HepG2 (cell line): ENCODE results near the gene TMBIM1. TPM values are rescaled to one million over a fixed set of nuclear protein-coding genes. Genes with fewer than 3 reads are reported as not detected.
A peak's percentile ranks its signal among the peaks of the same experiment; 100 is the strongest.

Experiments
- CENPX ChIP-seq: sonication (generic); formaldehyde crosslinking; IDR thresholded peaks from 2 replicates; pipeline ENCODE4 v1.9.0; 2021; ENCODE audit warnings: mild to moderate bottlenecking, missing genetic modification reagents, moderate library complexity
- HES4 ChIP-seq: sonication (generic); formaldehyde crosslinking; IDR thresholded peaks from 2 replicates; pipeline ENCODE4 v1.9.0; 2021; ENCODE audit warnings: mild to moderate bottlenecking, missing genetic modification reagents, borderline replicate concordance
- JUN ChIP-seq: sonication (generic); formaldehyde crosslinking; IDR thresholded peaks from 2 replicates; pipeline ENCODE4 v1.4.0; 2020; ENCODE audit warnings: mild to moderate bottlenecking, missing genetic modification reagents
- MED1 ChIP-seq: sonication (generic); formaldehyde crosslinking; IDR thresholded peaks from 2 replicates; pipeline ENCODE4 v1.4.0; 2020; ENCODE audit warnings: missing genetic modification reagents
- NFATC3 ChIP-seq: sonication (generic); formaldehyde crosslinking; IDR thresholded peaks from 2 replicates; pipeline ENCODE4 v1.5.1; 2020; ENCODE audit warnings: mild to moderate bottlenecking, missing genetic modification reagents
- NFE2L1 ChIP-seq: sonication (generic); formaldehyde crosslinking; IDR thresholded peaks from 2 replicates; pipeline ENCODE4 v1.4.0; 2020; ENCODE audit warnings: missing genetic modification reagents, mild to moderate bottlenecking, borderline replicate concordance
- SRSF9 ChIP-seq: fragments of 200-400 bp; formaldehyde crosslinking; IDR thresholded peaks from 2 replicates; pipeline ENCODE4 v1.6.1; 2018; ENCODE audit warnings: borderline replicate concordance, mild to moderate bottlenecking, low read depth, low read length; ENCODE audit not compliant: insufficient read depth, poor library complexity, severe bottlenecking
- TRIM22 ChIP-seq: fragments of 450-650 bp; IDR thresholded peaks from 2 replicates; pipeline ENCODE4 v1.6.1; 2017
- YY1 ChIP-seq: IDR thresholded peaks from 2 replicates; pipeline ENCODE4 v1.6.1; 2011; ENCODE audit warnings: low read length, low read depth, moderate library complexity, mild to moderate bottlenecking; ENCODE audit not compliant: insufficient read depth, insufficient replicate concordance
- ZNF451 ChIP-seq: sonication (generic); formaldehyde crosslinking; IDR thresholded peaks from 2 replicates; pipeline ENCODE4 v1.5.0; 2020; ENCODE audit warnings: mild to moderate bottlenecking, missing genetic modification reagents
- ZNF652 ChIP-seq: IDR thresholded peaks from 2 replicates; pipeline ENCODE4 v1.6.1; 2016; ENCODE audit warnings: low read depth, borderline replicate concordance
- ZNF883 ChIP-seq: sonication (generic); formaldehyde crosslinking; IDR thresholded peaks from 2 replicates; pipeline ENCODE4 v1.5.1; 2020; ENCODE audit warnings: mild to moderate bottlenecking, missing genetic modification reagents; ENCODE audit errors: not compliant biosample characterization
- ZSCAN12 ChIP-seq: sonication (generic); formaldehyde crosslinking; IDR thresholded peaks from 2 replicates; pipeline ENCODE4 v1.9.0; 2021; ENCODE audit warnings: mild to moderate bottlenecking, missing genetic modification reagents
- polyA plus RNA-seq, 8 experiments: library from polyadenylated mRNA; depleted of rRNA in 3 of 8; stranded (reverse) in 7 of 8; unstranded in 1 of 8; fragments of >200 nt; fragmentation: Illumina TruSeq in 4 of 8; extraction: Trizol in 4 of 8; gene quantifications; 2 replicates each; pipeline versions ENCODE4 v1.2.1 to v1.2.3, GENCODE V29; 2011 to 2016; ENCODE audit warnings: low read depth in 4 of 8, missing spikeins in 1 of 8, mixed read lengths in 1 of 8; ENCODE audit not compliant: insufficient read depth in 1 of 8
- total RNA-seq, 5 experiments: library from RNA; depleted of rRNA; stranded (reverse); fragments of >200 nt; fragmentation: Illumina TruSeq; extraction: Trizol; gene quantifications; 2 replicates each; pipeline ENCODE4 v1.2.3, GENCODE V29; 2016; ENCODE audit warnings: low read depth in 1 of 5
- TF ChIP-seq, protein P1 (sequence below): sonication (generic); formaldehyde crosslinking; IDR thresholded peaks from 2 replicates; pipeline ENCODE4 v1.8.1; 2023; ENCODE audit warnings: mild to moderate bottlenecking, missing genetic modification reagents
- TF ChIP-seq, protein P2 (sequence below): sonication (generic); formaldehyde crosslinking; IDR thresholded peaks from 2 replicates; pipeline ENCODE4 v1.4.0; 2020; ENCODE audit warnings: missing genetic modification reagents
- TF ChIP-seq, protein P3 (sequence below): sonication (generic); formaldehyde crosslinking; IDR thresholded peaks from 2 replicates; pipeline ENCODE4 v1.5.0; 2020; ENCODE audit warnings: missing genetic modification reagents
- TF ChIP-seq, protein P4 (sequence below): sonication (generic); formaldehyde crosslinking; IDR thresholded peaks from 2 replicates; pipeline ENCODE4 v1.4.0; 2020; ENCODE audit warnings: low read depth, mild to moderate bottlenecking, missing genetic modification reagents
- TF ChIP-seq, protein P5 (sequence below): sonication (generic); formaldehyde crosslinking; IDR thresholded peaks from 2 replicates; pipeline ENCODE4 v1.5.0; 2020; ENCODE audit warnings: missing genetic modification reagents
- TF ChIP-seq, protein P6 (sequence below): sonication (generic); formaldehyde crosslinking; IDR thresholded peaks from 2 replicates; pipeline ENCODE4 v1.4.0; 2020; ENCODE audit warnings: low read depth, mild to moderate bottlenecking, missing genetic modification reagents

TMBIM1 gene
- total and polyA plus RNA-seq, 2 of the 13 experiments (the other 11 are each of a cell fraction or from before 2014, with no cell fraction given): 127 to 139 TPM

DNA sequence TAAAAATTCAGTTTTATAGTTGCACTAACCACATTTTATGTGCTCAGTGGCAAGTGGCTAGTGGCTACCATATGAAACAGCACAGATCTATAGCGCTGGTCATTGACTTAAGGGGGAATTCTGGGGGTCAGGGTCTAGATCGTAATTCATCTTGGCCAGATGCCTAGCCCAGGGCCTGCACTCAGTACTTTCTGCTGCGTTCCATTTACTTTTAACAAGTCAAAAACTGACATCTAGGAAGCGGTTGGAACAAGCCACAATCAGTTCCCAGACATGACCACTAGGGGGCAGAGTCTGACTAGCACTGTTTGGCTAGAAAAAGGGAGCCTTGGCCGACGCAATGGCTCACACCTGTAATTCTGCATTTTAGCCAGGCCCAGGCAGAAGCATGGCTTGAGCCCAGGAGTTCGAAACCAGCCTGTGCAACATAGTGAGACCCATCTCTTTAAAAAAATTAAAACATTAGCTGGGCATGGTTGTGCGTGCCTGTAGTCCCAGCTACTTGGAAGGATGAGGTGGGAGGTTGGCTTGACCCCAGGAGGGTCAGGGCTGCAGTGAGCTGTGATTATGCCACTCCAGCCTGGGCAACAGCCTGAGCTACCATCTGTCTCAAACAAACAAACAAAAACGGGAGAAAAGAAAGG lies 9.0 kb upstream of the TMBIM1 start (continued):
- TF ChIP-seq, protein P1, sequence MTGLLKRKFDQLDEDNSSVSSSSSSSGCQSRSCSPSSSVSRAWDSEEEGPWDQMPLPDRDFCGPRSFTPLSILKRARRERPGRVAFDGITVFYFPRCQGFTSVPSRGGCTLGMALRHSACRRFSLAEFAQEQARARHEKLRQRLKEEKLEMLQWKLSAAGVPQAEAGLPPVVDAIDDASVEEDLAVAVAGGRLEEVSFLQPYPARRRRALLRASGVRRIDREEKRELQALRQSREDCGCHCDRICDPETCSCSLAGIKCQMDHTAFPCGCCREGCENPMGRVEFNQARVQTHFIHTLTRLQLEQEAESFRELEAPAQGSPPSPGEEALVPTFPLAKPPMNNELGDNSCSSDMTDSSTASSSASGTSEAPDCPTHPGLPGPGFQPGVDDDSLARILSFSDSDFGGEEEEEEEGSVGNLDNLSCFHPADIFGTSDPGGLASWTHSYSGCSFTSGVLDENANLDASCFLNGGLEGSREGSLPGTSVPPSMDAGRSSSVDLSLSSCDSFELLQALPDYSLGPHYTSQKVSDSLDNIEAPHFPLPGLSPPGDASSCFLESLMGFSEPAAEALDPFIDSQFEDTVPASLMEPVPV (CRISPR knock-in tag): no peak
- 0 out of 2 replicates have a peak, but pooled peaks have one; percentile 42 for TF ChIP-seq NFATC3 (CRISPR knock-in tag)
- no peak for TF ChIP-seq HES4 (CRISPR knock-in tag)
- peak; percentile 60 for TF ChIP-seq YY1
- peak; percentile 66 for TF ChIP-seq ZNF883
- no peak for TF ChIP-seq CENPX (CRISPR knock-in tag)
- no peak for TF ChIP-seq TRIM22
- 0 out of 2 replicates have a peak, but pooled peaks have one; percentile 75 for TF ChIP-seq JUN (CRISPR knock-in tag)
- TF ChIP-seq ZSCAN12 (CRISPR knock-in tag): no peak; the same call in 1 of the 2 replicates
- TF ChIP-seq, protein P2, sequence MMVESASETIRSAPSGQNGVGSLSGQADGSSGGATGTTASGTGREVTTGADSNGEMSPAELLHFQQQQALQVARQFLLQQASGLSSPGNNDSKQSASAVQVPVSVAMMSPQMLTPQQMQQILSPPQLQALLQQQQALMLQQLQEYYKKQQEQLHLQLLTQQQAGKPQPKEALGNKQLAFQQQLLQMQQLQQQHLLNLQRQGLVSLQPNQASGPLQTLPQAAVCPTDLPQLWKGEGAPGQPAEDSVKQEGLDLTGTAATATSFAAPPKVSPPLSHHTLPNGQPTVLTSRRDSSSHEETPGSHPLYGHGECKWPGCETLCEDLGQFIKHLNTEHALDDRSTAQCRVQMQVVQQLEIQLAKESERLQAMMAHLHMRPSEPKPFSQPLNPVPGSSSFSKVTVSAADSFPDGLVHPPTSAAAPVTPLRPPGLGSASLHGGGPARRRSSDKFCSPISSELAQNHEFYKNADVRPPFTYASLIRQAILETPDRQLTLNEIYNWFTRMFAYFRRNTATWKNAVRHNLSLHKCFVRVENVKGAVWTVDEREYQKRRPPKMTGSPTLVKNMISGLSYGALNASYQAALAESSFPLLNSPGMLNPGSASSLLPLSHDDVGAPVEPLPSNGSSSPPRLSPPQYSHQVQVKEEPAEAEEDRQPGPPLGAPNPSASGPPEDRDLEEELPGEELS (CRISPR knock-in tag): peak; percentile 60
- TF ChIP-seq, protein P3, sequence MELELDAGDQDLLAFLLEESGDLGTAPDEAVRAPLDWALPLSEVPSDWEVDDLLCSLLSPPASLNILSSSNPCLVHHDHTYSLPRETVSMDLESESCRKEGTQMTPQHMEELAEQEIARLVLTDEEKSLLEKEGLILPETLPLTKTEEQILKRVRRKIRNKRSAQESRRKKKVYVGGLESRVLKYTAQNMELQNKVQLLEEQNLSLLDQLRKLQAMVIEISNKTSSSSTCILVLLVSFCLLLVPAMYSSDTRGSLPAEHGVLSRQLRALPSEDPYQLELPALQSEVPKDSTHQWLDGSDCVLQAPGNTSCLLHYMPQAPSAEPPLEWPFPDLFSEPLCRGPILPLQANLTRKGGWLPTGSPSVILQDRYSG: no peak
- TF ChIP-seq, protein P4, sequence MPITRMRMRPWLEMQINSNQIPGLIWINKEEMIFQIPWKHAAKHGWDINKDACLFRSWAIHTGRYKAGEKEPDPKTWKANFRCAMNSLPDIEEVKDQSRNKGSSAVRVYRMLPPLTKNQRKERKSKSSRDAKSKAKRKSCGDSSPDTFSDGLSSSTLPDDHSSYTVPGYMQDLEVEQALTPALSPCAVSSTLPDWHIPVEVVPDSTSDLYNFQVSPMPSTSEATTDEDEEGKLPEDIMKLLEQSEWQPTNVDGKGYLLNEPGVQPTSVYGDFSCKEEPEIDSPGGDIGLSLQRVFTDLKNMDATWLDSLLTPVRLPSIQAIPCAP (CRISPR knock-in tag): no peak
- TF ChIP-seq ZNF652 (CRISPR knock-in tag): no peak; the same call in 1 of the 2 replicates
- no peak for TF ChIP-seq NFE2L1 (CRISPR knock-in tag)
- TF ChIP-seq SRSF9: no peak
- TF ChIP-seq ZNF451: no peak
- TF ChIP-seq MED1: peak; percentile 82
- TF ChIP-seq, protein P5, sequence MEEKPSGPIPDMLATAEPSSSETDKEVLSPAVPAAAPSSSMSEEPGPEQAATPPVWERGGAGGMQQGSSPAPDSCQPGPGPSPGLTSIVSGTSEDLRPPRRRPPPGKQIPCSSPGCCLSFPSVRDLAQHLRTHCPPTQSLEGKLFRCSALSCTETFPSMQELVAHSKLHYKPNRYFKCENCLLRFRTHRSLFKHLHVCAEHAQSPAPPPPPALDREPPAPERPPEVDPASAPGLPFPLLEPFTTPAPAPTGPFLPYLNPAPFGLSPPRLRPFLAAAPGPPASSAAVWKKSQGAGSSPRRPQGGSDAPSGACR (CRISPR knock-in tag): no peak
- TF ChIP-seq, protein P6, sequence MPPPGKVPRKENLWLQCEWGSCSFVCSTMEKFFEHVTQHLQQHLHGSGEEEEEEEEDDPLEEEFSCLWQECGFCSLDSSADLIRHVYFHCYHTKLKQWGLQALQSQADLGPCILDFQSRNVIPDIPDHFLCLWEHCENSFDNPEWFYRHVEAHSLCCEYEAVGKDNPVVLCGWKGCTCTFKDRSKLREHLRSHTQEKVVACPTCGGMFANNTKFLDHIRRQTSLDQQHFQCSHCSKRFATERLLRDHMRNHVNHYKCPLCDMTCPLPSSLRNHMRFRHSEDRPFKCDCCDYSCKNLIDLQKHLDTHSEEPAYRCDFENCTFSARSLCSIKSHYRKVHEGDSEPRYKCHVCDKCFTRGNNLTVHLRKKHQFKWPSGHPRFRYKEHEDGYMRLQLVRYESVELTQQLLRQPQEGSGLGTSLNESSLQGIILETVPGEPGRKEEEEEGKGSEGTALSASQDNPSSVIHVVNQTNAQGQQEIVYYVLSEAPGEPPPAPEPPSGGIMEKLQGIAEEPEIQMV (CRISPR knock-in tag): no peak
